Raji (cell line): ENCODE results near the gene MAPT.

Experiments used
- POLR2A ChIP-seq: IDR thresholded peaks from 2 replicates; pipeline ENCODE4 v1.6.1; 2011; ENCODE audit warnings: low read depth, low read length, control low read depth; ENCODE audit not compliant: insufficient read depth

The MAPT gene

DNA sequence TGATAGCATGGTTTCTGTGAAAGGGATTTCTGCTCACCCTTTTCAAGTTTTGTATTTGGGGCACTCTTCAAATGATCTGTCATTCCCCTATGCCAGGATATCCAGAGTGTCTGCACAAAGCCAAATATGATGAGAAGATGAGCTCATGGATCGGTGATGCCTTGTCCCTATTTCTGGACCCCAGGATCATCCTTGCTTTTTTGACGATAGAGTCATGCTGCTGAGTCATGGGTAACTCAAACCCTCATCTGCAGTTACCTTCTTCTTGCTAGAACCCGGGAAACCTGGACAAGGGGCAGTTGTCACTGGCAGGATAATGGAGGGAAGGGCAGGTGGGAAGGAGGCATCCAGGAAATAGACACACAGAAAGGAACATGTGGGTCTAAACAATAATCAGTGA is 17.8 kb upstream of the MAPT start:
- no peak for TF ChIP-seq POLR2A

DNA sequence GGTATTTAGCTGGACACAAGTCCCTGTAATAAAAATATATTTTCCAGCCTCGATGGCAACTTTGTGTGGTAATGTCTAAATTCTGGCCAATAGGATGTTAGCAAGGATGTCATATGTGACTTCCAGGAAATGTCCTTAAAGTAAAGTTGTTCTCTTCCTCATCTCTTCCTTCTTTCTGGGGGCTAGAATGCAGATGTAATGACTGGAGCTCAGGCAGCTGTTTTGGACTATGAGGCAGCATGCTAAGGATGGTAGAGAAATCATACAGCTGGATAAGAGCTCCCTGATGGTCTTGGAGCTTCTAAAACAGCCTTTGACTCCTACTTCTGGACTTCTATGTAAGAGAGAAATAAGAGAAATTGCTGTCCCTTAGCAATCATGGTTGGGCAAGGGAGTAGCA is 16.9 kb upstream of the MAPT start:
- no peak for TF ChIP-seq POLR2A

DNA sequence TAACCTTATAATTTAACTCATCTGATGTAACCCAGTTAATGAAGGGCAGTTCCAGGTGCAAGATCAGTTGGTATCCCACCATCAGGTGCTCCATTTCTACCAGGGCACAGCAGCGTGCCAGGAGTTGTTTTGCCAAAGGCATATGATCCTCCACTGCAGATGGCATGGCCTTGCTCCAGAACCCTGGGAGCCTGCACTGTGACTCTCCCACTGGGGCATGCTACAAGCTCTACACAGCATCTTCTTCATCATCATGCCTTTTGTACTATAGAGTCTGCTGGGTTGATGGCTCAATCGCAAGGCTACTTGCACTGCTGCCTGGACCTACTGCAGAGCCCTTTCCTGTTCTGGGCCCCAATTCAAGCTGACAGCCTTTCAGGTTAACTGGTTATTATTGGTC is 11.3 kb upstream of the MAPT start:
- no peak for TF ChIP-seq POLR2A

DNA sequence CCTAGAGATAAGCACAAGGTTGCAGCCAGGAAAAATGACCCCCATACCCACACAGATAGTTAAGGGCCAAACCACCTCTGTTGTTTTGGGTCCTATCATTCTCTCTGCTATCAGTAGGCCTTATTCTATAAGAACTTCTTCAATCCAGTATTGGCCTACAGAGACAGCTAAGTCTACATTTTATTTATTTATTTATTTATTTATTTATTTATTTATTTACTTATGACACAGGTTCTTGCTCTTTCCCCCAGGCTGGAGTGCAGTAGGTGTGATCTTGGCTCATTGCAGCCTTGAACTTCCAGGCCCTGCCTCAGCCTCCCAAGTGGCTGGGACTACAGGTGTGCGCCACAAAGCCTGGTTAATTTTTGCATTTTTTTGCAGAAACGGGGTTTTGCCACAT is 7.5 kb upstream of the MAPT start:
- TF ChIP-seq POLR2A: no peak

DNA sequence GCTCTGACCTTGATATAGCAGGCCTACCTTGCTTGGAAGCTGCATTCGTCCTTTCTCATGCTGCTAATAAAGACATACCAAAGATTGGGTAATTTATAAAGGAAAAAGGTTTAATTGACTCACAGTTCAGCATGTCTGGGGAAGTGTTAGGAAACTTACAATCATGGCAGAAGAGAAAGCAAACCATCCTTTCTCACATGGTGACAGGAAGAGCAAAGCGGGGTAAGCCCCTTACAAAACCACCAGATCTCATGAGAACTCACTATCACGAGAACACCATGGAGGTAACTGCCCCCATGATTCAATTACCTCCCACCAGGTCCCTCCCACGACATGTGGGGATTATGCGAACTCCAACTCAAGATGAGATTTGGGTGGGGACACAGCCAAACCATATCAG is 6.0 kb upstream of the MAPT start:
- no peak for TF ChIP-seq POLR2A

DNA sequence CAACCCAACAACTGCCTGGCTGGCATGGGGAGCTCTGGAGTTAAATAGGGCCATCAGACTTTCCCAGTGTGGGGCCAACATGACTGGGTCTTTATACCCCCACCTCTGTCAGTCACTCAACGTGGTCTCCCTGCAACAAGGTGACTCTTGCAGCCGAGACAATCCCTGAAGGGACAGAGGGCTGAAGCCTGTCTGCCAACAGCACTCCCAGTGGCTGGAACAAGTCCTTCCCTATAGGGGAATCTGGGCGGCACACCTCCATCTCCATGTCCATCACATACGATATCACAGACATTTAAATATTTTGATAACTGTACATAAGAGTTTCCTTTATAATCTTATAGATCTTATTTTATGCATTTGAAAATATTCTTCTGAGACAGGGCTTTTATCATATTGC is 4.8 kb upstream of the MAPT start:
- TF ChIP-seq POLR2A: no peak

DNA sequence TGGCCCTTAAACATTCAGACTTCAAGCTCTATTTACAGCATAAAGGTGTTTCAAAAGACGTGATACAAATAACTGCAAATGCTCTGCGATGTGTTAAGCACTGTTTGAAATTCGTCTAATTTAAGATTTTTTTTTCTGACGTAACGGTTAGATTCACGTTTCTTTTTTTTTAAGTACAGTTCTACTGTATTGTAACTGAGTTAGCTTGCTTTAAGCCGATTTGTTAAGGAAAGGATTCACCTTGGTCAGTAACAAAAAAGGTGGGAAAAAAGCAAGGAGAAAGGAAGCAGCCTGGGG is 681 bp upstream of the MAPT start:
- no peak for TF ChIP-seq POLR2A

DNA sequence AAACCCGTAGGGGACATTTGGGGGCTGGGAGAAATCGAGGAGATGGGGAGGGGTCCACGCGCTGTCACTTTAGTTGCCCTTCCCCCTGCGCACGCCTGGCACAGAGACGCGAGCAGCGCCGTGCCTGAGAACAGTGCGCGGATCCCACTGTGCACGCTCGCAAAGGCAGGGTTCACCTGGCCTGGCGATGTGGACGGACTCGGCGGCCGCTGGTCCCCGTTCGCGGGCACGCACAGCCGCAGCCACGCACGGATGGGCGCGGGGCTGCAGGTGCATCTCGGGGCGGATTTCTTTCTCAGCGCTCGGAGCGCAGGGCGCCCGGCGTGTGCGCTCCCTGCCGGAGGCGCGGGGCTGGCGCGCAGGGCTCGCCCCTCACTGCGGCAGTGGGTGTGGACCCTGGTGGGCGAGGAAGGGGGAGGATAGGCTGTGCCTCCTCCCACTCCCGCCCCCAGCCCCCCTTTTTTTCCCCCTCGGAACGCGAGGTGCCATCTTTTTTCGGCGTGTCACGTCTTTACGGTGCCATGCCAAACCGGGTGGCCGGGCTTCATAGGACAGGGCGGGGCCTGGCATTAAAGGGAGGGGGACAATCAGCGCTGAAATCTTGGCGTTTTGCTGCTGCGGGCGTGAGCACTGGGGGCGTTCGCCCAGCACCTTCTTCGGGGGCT is 1.1 kb downstream of the MAPT start:
- no peak for TF ChIP-seq POLR2A

DNA sequence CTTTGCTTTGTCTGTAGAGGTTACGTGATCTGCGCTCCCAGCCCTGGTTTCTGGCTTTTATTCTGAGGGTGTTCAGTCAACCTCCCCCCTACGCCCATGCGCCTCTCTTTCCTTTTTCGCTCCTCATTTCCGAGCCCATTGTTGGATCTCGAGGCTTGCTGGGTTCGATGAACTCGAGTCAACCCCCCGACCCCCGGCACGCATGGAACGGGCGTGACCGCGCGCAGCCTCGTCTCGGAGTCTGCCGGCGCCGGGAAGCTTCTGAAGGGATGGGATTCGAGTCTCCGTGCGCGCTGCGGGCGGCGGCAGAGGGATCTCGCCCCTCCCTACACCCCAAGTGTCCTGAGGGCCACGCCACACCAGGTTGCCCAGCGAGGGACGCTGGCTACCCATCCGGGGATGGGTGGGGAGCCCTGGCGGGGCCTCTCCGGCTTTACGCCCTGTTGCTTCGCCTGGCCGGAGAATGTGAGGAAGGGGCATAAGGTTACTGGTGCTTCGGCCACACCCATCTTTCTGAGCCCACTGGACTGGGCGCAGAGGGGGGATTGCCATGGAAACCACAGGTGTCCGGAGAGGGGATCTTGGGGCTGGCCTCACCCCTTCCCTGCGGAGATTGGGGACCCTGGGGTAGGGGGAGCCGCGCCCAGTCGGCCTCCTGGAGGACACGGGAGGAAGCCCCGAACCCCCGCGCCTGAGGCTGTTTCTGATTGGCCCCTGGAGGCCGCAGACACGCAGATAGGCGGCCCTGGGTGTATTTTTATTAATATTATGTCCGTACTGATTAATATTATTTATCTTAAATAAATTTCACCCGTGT is 1.8 kb downstream of the MAPT start:
- TF ChIP-seq POLR2A: no peak

DNA sequence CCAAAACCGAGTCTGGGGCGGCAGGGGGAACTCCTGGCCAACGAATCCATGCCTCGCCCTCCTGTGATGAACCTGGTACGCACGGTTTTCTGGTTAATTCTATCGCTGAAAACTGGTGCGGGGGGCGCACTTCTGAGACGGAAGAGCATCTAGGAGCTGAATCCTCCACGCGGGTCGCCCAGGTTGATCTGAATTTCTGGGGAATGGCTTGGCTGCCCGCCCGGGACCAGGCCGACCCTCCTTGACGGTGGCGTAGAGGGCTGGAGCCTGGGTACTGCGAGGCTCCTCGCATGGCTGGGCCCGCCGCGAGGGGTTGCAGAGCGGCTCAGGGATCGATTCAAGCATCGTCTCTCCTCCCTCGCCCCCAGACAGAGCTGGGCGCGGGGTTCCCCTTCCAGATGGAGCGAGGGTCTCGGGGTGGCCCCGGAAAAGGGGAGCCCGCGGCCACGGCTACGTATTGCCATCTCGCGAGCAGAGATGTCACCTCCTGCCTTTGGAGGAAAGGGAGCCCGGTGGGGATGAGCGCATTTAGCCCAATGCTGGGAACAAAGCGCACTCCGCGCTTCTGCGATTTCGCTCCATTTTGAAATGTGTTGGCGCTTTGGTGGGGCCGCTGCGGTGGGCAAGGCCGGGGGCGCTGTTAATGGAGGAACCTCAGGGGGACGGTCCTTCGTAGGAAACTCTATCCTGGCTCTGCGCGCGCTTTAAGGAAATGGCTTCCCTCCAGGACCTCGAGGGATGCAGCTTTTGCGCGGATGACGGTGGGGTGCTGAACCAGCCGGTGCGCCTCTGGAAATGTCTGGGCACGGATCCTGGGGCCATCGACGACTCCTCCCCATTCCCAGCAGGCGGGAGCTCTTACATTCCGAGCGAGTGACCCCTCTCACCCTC is 2.7 kb downstream of the MAPT start:
- no peak for TF ChIP-seq POLR2A

DNA sequence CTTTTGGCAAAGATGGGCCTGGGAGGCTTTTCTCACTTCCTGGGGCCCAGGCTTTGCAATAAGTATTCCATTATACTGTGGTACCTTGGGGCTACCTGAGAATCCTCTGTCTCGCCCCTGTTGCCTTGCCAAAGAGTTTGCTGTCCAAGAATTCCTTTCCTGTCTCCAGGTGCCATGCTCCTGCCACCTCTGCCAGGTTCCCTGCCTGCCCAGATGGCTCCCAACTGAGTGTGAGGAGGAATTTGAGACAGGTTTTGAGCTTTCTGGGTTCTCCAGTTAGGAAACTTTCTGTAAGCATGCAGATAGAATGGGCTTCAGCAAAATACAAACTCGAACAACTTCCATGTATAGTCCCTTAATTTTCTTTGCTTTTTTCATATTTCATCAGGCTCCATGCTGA is 5.8 kb downstream of the MAPT start:
- TF ChIP-seq POLR2A: no peak

DNA sequence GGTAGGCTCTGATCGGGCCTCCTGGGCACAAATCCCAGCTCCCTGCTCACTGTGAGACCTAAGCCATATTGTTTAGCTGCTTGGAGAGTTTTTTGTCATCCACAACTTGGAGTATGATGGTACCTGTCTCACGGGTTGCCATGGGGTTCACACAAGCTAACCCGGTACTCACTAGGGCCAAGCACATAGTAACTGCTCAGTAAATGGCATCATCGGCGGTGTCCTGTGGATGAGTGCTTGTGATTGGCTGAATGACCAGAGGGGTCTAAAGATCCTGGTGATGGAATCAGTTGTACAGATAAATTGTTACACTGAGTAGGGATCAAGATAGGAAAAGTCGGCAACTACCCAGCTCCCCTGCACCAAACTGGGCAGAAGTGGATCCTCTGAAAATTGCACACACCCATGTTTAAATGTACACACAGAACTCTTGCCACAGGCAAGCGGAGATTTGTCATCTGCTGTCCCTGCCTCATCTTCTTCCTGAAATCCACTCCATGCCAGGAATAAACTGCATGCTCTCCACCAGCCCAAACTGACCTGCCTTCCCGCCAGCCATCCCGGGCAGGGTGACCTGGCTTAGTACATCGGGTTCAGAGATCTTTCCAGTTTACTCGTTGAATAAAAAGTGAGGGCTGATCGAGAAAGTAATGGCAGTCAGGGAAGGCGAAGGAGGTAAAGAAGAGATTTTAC is 6.5 kb downstream of the MAPT start:
- TF ChIP-seq POLR2A: no peak

DNA sequence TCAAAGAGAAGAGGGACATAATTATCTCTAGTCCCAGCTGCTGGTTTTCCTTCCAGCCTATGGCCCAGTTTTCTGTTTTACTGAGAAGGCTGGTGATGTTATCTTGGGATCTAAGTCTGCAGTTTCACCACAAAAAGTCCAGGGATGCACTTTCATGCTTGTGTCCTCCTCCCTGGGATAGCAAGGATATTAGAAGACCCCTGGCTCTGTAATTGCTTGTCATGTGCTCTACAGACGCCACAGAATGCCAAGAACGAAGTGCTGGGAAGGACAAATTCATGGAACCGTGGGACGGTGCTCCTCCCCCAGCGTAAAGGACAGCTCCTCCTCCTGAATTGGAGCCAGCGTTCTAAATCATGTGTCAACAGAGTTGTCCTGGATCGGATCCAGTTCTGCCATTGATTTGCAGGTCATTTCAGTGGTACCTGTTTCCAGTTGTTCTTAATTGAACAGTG is 8.6 kb downstream of the MAPT start:
- no peak for TF ChIP-seq POLR2A

DNA sequence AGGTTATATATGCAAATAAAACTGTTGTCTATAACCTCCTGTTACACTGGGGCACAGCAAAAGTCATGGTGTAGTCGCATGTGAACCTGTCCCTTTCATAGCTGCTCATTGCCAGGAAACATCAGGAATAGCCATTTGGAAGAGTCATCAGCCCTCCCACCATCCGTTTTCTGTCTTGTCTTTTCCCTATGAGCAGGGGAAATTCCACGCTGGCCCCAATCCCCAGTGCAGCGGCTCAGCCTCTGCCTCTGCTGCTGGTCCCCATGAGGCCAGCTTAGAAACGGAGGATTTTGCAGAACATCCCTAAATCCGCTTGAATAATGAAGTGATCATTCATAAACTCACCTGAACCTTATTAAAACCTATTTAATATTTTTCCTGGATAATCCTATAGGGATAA is 10.5 kb downstream of the MAPT start:
- no peak for TF ChIP-seq POLR2A

DNA sequence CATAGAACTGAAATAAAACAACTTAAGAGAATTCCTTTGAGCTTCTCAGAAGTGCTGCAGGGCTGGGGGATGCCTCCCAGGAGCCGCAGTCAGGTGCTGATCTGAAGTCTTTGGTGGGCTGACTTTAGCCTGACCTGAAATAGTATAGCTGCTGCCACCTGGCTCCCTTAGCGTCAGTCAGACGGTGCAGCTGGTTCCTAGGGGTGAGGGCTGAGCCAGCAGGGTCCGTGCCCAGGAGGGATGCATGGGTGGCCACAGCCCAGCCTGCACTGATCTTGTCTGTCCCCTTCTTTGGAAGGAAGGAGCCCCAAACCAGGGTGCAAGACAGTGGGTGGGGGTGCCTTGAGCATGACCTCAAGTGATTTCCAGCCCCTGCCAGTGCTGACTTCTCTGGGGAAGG is 11.5 kb downstream of the MAPT start:
- no peak for TF ChIP-seq POLR2A
